IMR-90 (cell line): ENCODE data around the gene NTMT2. TPM values are rescaled to one million over a fixed set of nuclear protein-coding genes. Genes with fewer than 3 reads are reported as not detected.

Experiments
- ATAC-seq: fragments of 200-7000 bp; cut with Tn5 transposase; 2 replicates; pipeline ENCODE4 v1.9.1; 2020; ENCODE audit warnings: low read depth, mild to moderate bottlenecking, moderate library complexity
- BruUV-seq: library from RNA; stranded (reverse); fragments of 400-500 nt; replicated peaks from 2 replicates; lab custom pipeline; 2021; lab: Mats Ljungman, UMichigan
- CTCF ChIA-PET: fragments of 300-600 bp; formaldehyde crosslinking; extraction: SDS; loops from one replicate; lab custom pipeline; 2021; ENCODE audit warnings: antibody characterized with exemption; lab: Yijun Ruan, JAX
- POLR2A ChIA-PET: fragments of 300-600 bp; sonication (Branson Sonifier 250); formaldehyde crosslinking; loops from one replicate; lab custom pipeline; 2022; ENCODE audit warnings: antibody characterized with exemption; ENCODE audit not compliant: unreplicated experiment; lab: Charles Lee
- DNase-seq: peaks from one replicate; pipeline ENCODE4 v3.0.0; 2013
- H2AFZ ChIP-seq: replicated peaks from 2 replicates; pipeline ENCODE3; 2013; ENCODE audit warnings: low read length, mild to moderate bottlenecking; ENCODE audit not compliant: poor library complexity
- H2AK5ac ChIP-seq: 2 replicates; pipeline ENCODE4 v1.6.1; 2013; ENCODE audit warnings: low read depth, low read length, inconsistent platforms
- H2AK9ac ChIP-seq: replicated peaks from 2 replicates; pipeline ENCODE3; 2013; ENCODE audit warnings: mild to moderate bottlenecking, low read depth, low read length, moderate library complexity; ENCODE audit not compliant: poor library complexity
- H2BK120ac ChIP-seq: 2 replicates; pipeline ENCODE4 v1.6.1; 2013; ENCODE audit warnings: low read depth, low read length, inconsistent platforms
- H2BK15ac ChIP-seq: 3 replicates; pipeline ENCODE4 v1.6.1; 2013; ENCODE audit warnings: low read depth, low read length, inconsistent platforms
- H2BK20ac ChIP-seq: 2 replicates; pipeline ENCODE4 v1.6.1; 2013; ENCODE audit warnings: low read depth, mild to moderate bottlenecking, inconsistent platforms, low read length, moderate library complexity
- H2BK5ac ChIP-seq: 2 replicates; pipeline ENCODE4 v1.6.1; 2013; ENCODE audit warnings: mild to moderate bottlenecking, low read depth, low read length, inconsistent platforms; ENCODE audit not compliant: poor library complexity, severe bottlenecking
- H3K14ac ChIP-seq: replicated peaks from 2 replicates; pipeline ENCODE4 v1.6.1; 2013; ENCODE audit warnings: low read depth, low read length, inconsistent platforms
- H3K18ac ChIP-seq: 2 replicates; pipeline ENCODE4 v1.6.1; 2013; ENCODE audit warnings: low read depth, low read length, control low read depth
- H3K23ac ChIP-seq: 2 replicates; pipeline ENCODE4 v1.6.1; 2013; ENCODE audit warnings: low read depth, low read length, inconsistent platforms
- H3K27ac ChIP-seq: 2 replicates; pipeline ENCODE4 v1.5.1; 2013; ENCODE audit warnings: mild to moderate bottlenecking, control low read depth, low read length; ENCODE audit not compliant: insufficient read depth
- H3K27me3 ChIP-seq: 2 replicates; pipeline ENCODE4 v1.6.1; 2013; ENCODE audit warnings: low read length; ENCODE audit not compliant: control insufficient read depth, insufficient read depth
- H3K36me3 ChIP-seq: 2 replicates; pipeline ENCODE4 v1.6.1; 2013; ENCODE audit warnings: low read length, mixed read lengths; ENCODE audit not compliant: control insufficient read depth, insufficient read depth
- H3K4ac ChIP-seq: 2 replicates; pipeline ENCODE4 v1.6.1; 2013; ENCODE audit warnings: low read depth, low read length, inconsistent platforms
- H3K4me1 ChIP-seq: 2 replicates; pipeline ENCODE4 v1.6.1; 2013; ENCODE audit warnings: low read length, mixed read lengths; ENCODE audit not compliant: control insufficient read depth, insufficient read depth
- H3K4me2 ChIP-seq: 2 replicates; pipeline ENCODE4 v1.6.1; 2013; ENCODE audit warnings: low read depth, mild to moderate bottlenecking, control low read depth, low read length, moderate library complexity
- H3K4me3 ChIP-seq: 2 replicates; pipeline ENCODE4 v1.5.1; 2013; ENCODE audit warnings: low read depth, mild to moderate bottlenecking, control low read depth, low read length, moderate library complexity; ENCODE audit not compliant: insufficient read depth
- H3K56ac ChIP-seq: 2 replicates; pipeline ENCODE4 v1.6.1; 2013; ENCODE audit warnings: low read length, inconsistent platforms; ENCODE audit not compliant: insufficient read depth; ENCODE audit errors: extremely low read depth
- H3K79me1 ChIP-seq, 2 experiments: 2 replicates each; pipeline ENCODE4 v1.6.1; 2013; ENCODE audit warnings: low read length in 2 of 2, inconsistent platforms in 1 of 2, low read depth in 1 of 2
- H3K9ac ChIP-seq: 2 replicates; pipeline ENCODE4 v1.6.1; 2013; ENCODE audit warnings: low read depth, low read length, control low read depth
- H3K9me1 ChIP-seq: 2 replicates; pipeline ENCODE4 v1.6.1; 2013; ENCODE audit warnings: low read length, inconsistent platforms; ENCODE audit not compliant: insufficient read depth
- H3K9me3 ChIP-seq: 2 replicates; pipeline ENCODE4 v1.6.1; 2013; ENCODE audit warnings: low read length; ENCODE audit not compliant: control insufficient read depth, insufficient read depth
- H4K20me1 ChIP-seq: 2 replicates; pipeline ENCODE4 v1.6.1; 2013; ENCODE audit warnings: low read length, inconsistent platforms; ENCODE audit not compliant: insufficient read depth
- H4K5ac ChIP-seq: 2 replicates; pipeline ENCODE4 v1.6.1; 2013; ENCODE audit warnings: mild to moderate bottlenecking, low read depth, low read length, control low read depth
- H4K8ac ChIP-seq, 2 experiments: 2 replicates each; pipeline ENCODE4 v1.6.1; 2013; ENCODE audit warnings: low read depth in 2 of 2, low read length in 2 of 2, control low read depth in 1 of 2, inconsistent platforms in 1 of 2
- H4K91ac ChIP-seq: 2 replicates; pipeline ENCODE4 v1.6.1; 2013; ENCODE audit warnings: low read depth, low read length, inconsistent platforms; ENCODE audit not compliant: insufficient read depth
- CEBPB ChIP-seq: IDR thresholded peaks from 2 replicates; pipeline ENCODE4 v1.6.1; 2012; ENCODE audit warnings: low read depth, low read length, improper control_type of control experiment
- MAZ ChIP-seq: IDR thresholded peaks from 2 replicates; pipeline ENCODE4 v1.6.1; 2012; ENCODE audit warnings: low read depth, mild to moderate bottlenecking, low read length, improper control_type of control experiment, moderate library complexity, borderline replicate concordance
- NFE2L2 ChIP-seq: fragments of 150-350 bp; IDR thresholded peaks from 2 replicates; pipeline ENCODE4 v1.6.1; 2016; ENCODE audit warnings: low read depth, mild to moderate bottlenecking, low read length
- RCOR1 ChIP-seq: IDR thresholded peaks from 2 replicates; pipeline ENCODE4 v1.6.1; 2012; ENCODE audit warnings: mild to moderate bottlenecking, low read length, improper control_type of control experiment; ENCODE audit not compliant: insufficient replicate concordance
- SMC3 ChIP-seq: fragments of 150-350 bp; IDR thresholded peaks from 2 replicates; pipeline ENCODE4 v1.6.1; 2016; ENCODE audit warnings: low read depth, mild to moderate bottlenecking, antibody characterized with exemption, low read length, moderate library complexity
- WGBS, 2 experiments: methylation state at CpG; one replicate each; pipeline versions ENCODE4 v1.1.5 to v1.1.7; 2013; ENCODE audit warnings: missing lambda C conversion rate in 2 of 2; ENCODE audit not compliant: insufficient read length in 1 of 2; ENCODE audit errors: extremely low coverage in 2 of 2; 5-methylcytosine and 5-hydroxymethylcytosine counted together
- dilution Hi-C: fragments of 300-500 bp; cut with HindIII; formaldehyde crosslinking; loops from one replicate; pipeline ENCODE4 v1.14.3; 2018; ENCODE audit warnings: low sequenced_read_pairs; ENCODE audit not compliant: unreplicated experiment
- in situ Hi-C: fragments of 300-500 bp; cut with MboI; formaldehyde crosslinking; loops from 3 replicates; pipeline ENCODE4 v1.14.3; 2019; ENCODE audit warnings: low sequenced_read_pairs, inconsistent platforms, mixed read lengths
- intact Hi-C: fragments of 100-400 bp; cut with micrococcal nuclease; formaldehyde crosslinking; loops from 2 replicates; pipeline ENCODE4 v1.10.0; 2022
- polyA plus RNA-seq, 3 experiments: library from polyadenylated mRNA; depleted of rRNA; stranded (reverse); fragments of >200 nt; gene quantifications; 2 replicates each; pipeline ENCODE4 v1.2.3, GENCODE V29; 2012; ENCODE audit warnings: low replicate concordance in 1 of 3
- total RNA-seq: library from RNA; depleted of rRNA; stranded (reverse); fragments of >200 nt; gene quantifications from 2 replicates; pipeline ENCODE4 v1.2.3, GENCODE V29; 2012
- TF ChIP-seq, protein P1 (sequence below): fragments of 150-350 bp; IDR thresholded peaks from 2 replicates; pipeline ENCODE4 v1.6.1; 2016; ENCODE audit warnings: low read depth, mild to moderate bottlenecking, low read length, moderate library complexity, borderline replicate concordance
- TF ChIP-seq, protein P2 (sequence below): fragments of 150-350 bp; IDR thresholded peaks from 2 replicates; pipeline ENCODE4 v1.6.1; 2017; ENCODE audit warnings: mild to moderate bottlenecking, antibody characterized with exemption, low read length, low read depth
- TF ChIP-seq, protein P3 (sequence below): conservative IDR thresholded peaks from 2 replicates; pipeline ENCODE4 v1.5.1; 2012; ENCODE audit warnings: mild to moderate bottlenecking, low read depth, low read length, improper control_type of control experiment

Gene NTMT2
- total and polyA plus RNA-seq, 2 of the 4 experiments (the other 2 are of a cell fraction): not detected

DNA sequence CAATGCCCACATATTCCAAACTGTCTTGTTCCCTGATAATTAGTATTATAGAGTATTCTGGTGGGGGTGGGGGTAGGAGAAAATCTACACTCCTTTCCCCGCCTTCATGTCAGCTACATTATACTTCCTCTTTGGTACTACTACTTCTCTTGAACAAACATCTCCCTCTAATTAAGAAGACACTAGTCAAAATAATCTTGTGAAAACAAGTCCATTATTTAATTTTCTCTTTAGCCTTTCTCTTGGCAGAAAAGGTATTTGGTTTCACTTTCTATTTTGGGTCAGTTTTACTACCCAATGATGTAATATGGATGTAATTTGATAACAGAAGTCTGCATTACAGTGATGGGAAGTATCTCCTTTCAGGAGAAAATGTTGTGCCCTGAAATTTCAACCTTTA is 22.5 kb downstream of the NTMT2 start:
- Histone ChIP-seq H3K18ac (no peak overlapping the region), H3K36me3 (no peaks in the 10 kb centered on the region), H2AK5ac (no peak overlapping the region), H2BK15ac (no peak overlapping the region), H3K9me1 (no peaks in the 10 kb centered on the region), H3K56ac (no peak overlapping the region), H3K4ac (no peak overlapping the region), H2AFZ (no peak overlapping the region), H3K4me1 (0 out of 2 replicates have a peak, but pooled peaks cover 2% of the 10 kb centered on the region), H4K91ac (no peak overlapping the region), H3K4me2 (peak overlapping the region; percentile 60; the same call in 1 of the 2 replicates), H3K4me3 (no peak overlapping the region), H3K23ac (no peak overlapping the region), H4K5ac (no peak overlapping the region), H3K14ac (no peak overlapping the region), H3K9me3 (no peaks in the 10 kb centered on the region), H3K9ac (no peak overlapping the region), H2BK120ac (no peak overlapping the region), H3K79me1 (no peaks in the 10 kb centered on the region), H4K20me1 (no peaks in the 10 kb centered on the region), H2AK9ac (no peak overlapping the region), H4K8ac (peak overlapping the region in 1 of 2 experiments; percentile 67; a peak in 1 of 4 replicates), H3K27ac (no peak overlapping the region), H3K27me3 (no peaks in the 10 kb centered on the region), H2BK20ac (peak overlapping the region; percentile 36; the same call in 1 of the 2 replicates), H2BK5ac (no peak overlapping the region)
- TF ChIP-seq, protein P1, sequence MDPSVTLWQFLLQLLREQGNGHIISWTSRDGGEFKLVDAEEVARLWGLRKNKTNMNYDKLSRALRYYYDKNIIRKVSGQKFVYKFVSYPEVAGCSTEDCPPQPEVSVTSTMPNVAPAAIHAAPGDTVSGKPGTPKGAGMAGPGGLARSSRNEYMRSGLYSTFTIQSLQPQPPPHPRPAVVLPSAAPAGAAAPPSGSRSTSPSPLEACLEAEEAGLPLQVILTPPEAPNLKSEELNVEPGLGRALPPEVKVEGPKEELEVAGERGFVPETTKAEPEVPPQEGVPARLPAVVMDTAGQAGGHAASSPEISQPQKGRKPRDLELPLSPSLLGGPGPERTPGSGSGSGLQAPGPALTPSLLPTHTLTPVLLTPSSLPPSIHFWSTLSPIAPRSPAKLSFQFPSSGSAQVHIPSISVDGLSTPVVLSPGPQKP: no peak
- TF ChIP-seq, protein P2, sequence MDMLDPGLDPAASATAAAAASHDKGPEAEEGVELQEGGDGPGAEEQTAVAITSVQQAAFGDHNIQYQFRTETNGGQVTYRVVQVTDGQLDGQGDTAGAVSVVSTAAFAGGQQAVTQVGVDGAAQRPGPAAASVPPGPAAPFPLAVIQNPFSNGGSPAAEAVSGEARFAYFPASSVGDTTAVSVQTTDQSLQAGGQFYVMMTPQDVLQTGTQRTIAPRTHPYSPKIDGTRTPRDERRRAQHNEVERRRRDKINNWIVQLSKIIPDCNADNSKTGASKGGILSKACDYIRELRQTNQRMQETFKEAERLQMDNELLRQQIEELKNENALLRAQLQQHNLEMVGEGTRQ: no peak
- TF ChIP-seq SMC3 (no peak), MAZ (no peak), RCOR1 (no peak), CEBPB (0 out of 2 replicates have a peak, but pooled peaks have one; percentile 45), NFE2L2 (no peak)
- TF ChIP-seq, protein P3, sequence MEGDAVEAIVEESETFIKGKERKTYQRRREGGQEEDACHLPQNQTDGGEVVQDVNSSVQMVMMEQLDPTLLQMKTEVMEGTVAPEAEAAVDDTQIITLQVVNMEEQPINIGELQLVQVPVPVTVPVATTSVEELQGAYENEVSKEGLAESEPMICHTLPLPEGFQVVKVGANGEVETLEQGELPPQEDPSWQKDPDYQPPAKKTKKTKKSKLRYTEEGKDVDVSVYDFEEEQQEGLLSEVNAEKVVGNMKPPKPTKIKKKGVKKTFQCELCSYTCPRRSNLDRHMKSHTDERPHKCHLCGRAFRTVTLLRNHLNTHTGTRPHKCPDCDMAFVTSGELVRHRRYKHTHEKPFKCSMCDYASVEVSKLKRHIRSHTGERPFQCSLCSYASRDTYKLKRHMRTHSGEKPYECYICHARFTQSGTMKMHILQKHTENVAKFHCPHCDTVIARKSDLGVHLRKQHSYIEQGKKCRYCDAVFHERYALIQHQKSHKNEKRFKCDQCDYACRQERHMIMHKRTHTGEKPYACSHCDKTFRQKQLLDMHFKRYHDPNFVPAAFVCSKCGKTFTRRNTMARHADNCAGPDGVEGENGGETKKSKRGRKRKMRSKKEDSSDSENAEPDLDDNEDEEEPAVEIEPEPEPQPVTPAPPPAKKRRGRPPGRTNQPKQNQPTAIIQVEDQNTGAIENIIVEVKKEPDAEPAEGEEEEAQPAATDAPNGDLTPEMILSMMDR: no peak
- no CpG with 5 or more reads among the region's 1 CpG for WGBS, 2 experiments
- peak; percentile 64 for DNase-seq
- ChIA-PET POLR2A (interaction anchor here (0.7 kb wide), 1 partner anchor 346 kb away, joined by 7 read pairs; no protein-coding TSS in a partner anchor), CTCF (interaction anchor here (0.6 kb wide), 1 partner anchor 351 kb away, joined by 10 read pairs; no protein-coding TSS in a partner anchor)
- no TSS peak for BruUV-seq
- ATAC-seq: peak; percentile 46; the same call in 1 of the 2 replicates
- intact Hi-C loops: loop anchor here (2.0 to 5.0 kb wide), 2 partner anchors 364 to 497 kb away; partner anchors contain the start of genes GORAB and PRRX1
- in situ Hi-C loops: no loop called here
- dilution Hi-C loops: no loop called here
